ENCODE data around the gene ZNF687.
"Not testable (repeated sequence)": the region's sequence is repeated elsewhere in the genome, so short reads cannot be mapped to it uniquely, and the experiment has no call there.

The ZNF687 gene

GRCh38 chr1:151281969-151282882 is at the start of gene ZNF687:
Gene ZNF687, plus strand, starts transcription at chr1:151282299. Its CDS starts 3,993 bp downstream, at chr1:151286292.
- peak; percentile 98 for DNase-seq (ENCODE audit: low spot score)

- no peak for DNase-seq (ENCODE audit: low spot score)
These were observed 46.9 kb upstream of the ZNF687 start for GRCh38 chr1:151235235-151235634.

- no peak for DNase-seq (ENCODE audit: low spot score)
These were observed 44.2 kb upstream of the ZNF687 start for GRCh38 chr1:151237678-151238466.

GRCh38 chr1:151238467-151238739 is 43.7 kb upstream of the ZNF687 start:
- DNase-seq (ENCODE audit: low spot score): peak; percentile 96

- no peak for DNase-seq (ENCODE audit: low spot score)
These were observed 39.7 kb upstream of the ZNF687 start for GRCh38 chr1:151242442-151242841.

- no peak for DNase-seq (ENCODE audit: low spot score)
These were observed 38.3 kb upstream of the ZNF687 start for GRCh38 chr1:151243683-151244216.

GRCh38 chr1:151246786-151247185 is 35.3 kb upstream of the ZNF687 start:
- DNase-seq (ENCODE audit: low spot score): no peak

- peak; percentile 89 for DNase-seq (ENCODE audit: low spot score)
These were observed 30.2 kb upstream of the ZNF687 start for GRCh38 chr1:151251656-151252470.

- peak; percentile 98 for DNase-seq (ENCODE audit: low spot score)
These were observed 27.6 kb upstream of the ZNF687 start, which contains the start of gene PSMD4 for GRCh38 chr1:151254217-151255213. Gene PSMD4, plus strand, starts transcription at chr1:151254734. Its CDS starts 49 bp downstream, at chr1:151254783.

GRCh38 chr1:151255381-151255780 is 26.7 kb upstream of the ZNF687 start:
- no peak for DNase-seq (ENCODE audit: low spot score)

- no peak for DNase-seq (ENCODE audit: low spot score)
These were observed 22.7 kb upstream of the ZNF687 start for GRCh38 chr1:151259351-151259750.

GRCh38 chr1:151265446-151266236 is 16.5 kb upstream of the ZNF687 start:
- DNase-seq (ENCODE audit: low spot score): no peak

- no peak for DNase-seq (ENCODE audit: low spot score)
These were observed 15.8 kb upstream of the ZNF687 start for GRCh38 chr1:151266315-151266714.

GRCh38 chr1:151266821-151267220 is 15.3 kb upstream of the ZNF687 start:
- no peak for DNase-seq (ENCODE audit: low spot score)

GRCh38 chr1:151267760-151268159 is 14.3 kb upstream of the ZNF687 start:
- DNase-seq (ENCODE audit: low spot score): no peak

GRCh38 chr1:151273924-151274466 is 8.1 kb upstream of the ZNF687 start:
- DNase-seq (ENCODE audit: low spot score): no peak

GRCh38 chr1:151275341-151275740 is 6.8 kb upstream of the ZNF687 start:
- DNase-seq (ENCODE audit: low spot score): not testable (repeated sequence)

- no peak for DNase-seq (ENCODE audit: low spot score)
These were observed 4.8 kb upstream of the ZNF687 start for GRCh38 chr1:151277249-151277648.

GRCh38 chr1:151281225-151281968 is 702 bp upstream of the ZNF687 start:
- peak; percentile 97 for DNase-seq (ENCODE audit: low spot score)
